ENCODE results near the gene CEP41.

DNA sequence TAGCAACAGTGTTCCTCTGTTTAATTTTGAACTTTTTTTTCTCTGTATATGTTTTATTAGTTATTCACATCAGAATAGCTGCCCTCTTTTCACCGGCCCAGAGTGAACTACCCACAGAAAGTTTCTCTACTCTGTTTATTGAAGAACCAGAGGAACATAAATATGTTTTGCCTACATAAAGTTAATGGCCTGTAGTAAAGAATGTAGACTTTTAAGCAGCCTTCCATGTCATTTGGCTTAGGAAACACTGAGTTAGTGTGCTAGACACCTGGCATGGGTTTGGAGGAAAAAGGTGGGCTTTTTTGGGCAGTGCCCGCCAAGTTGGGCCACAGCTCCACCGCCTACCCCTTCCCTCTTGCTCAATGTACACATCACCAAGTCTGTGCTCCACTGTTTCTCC lies 42.2 kb upstream of the CEP41 start:
- TF ChIP-seq CTCF (IDR thresholded peaks at IDR 0.05) (no peak), POLR2A (IDR thresholded peaks at IDR 0.05) (no peak)
